Globus pallidus (tissue), 1 donor: ENCODE results near the gene PIK3R2.
"Not testable (repeated sequence)": the region's sequence is repeated elsewhere in the genome, so short reads cannot be mapped to it uniquely, and the experiment has no call there.

Source experiments
- DNase-seq: peaks from one replicate; pipeline ENCODE4 v3.0.0-alpha.2; 2015; ENCODE audit warnings: low spot score

PIK3R2 gene

GRCh38 chr19:18155095-18156087 is 2.4 kb downstream of the PIK3R2 start:
- DNase-seq = no peak

- DNase-seq = no peak
Observed at GRCh38 chr19:18156268-18156667, 3.3 kb downstream of the PIK3R2 start.

DNA sequence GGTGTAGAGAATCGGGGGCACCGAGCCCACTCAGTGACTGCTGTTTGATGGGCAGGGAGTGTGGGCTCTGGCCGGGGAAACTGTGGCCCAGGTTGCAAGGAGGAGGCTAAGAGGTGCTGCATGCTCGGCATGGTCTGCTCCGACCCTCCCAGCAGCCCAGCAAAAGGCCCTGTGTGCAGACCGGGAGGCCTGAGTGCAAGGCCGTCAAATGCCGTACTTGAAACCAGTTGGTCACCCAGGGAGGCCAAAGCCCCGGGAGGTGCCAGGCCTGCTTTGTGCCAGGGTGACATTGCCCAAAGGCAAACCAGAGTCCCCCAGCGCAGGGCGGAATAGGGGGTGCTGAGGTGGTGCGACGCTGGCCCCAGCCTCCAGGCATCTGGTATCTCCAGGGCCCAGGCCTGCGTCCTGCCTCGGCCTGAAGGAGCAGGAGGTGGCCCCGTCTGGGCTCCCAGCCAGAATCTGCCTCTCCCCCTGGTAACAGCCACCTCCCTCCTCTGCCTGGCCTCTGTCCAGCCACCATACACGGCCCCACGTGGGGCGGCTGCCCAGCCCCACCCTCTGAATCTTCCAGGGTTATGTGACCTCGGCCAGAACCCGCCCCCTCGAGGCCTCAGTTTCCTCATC is 4.0 kb downstream of the PIK3R2 start:
- DNase-seq = peak; percentile 77

DNA sequence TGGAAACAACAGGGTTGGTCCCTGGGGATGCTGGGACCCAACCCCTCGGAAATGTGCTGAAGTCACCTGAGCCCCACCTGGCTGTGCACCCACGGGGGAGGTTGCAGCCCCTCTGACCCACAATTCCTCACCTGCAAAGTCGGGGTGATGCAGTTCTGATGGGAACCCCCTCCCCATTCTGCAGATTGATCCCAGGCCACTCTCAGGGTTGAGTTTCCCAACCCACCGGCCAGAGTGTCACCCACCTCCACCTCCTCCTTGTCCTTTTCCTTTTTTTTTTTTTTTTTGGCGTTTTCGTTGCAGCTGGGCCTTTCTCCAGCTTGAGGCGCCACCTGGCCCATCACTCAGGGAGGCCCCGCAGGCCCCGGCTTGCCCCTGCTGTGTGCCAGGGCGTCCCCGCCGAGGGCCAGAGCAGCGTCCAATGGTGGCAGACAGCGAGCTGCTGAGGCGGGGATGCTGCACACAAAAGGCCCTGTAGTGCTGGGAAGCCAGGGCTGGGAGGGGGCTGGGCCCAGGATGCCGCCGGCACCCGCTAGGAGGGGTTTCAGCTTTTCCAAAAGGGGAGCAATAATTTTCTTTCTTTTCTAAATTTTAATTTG is 4.6 kb downstream of the PIK3R2 start:
- DNase-seq = peak; percentile 88

DNA sequence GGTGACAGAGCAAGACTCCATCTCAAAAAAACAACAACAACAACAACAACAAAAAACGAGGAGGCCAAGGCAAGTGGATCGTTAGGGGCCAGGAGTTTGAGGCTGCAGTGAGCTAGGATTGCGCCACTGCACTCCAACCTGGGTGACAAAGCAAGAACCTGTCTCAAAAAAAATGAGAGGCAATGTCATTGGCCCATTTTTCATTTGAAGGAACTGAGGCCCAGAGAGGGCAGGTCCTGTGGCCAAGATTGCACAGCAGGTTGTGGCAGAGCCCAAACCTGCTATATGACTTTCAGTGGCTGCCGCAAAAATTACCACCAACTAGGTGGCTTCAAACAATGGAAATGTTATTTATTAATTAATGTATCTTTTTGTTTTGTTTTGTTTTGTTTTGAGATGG is 5.5 kb downstream of the PIK3R2 start:
- DNase-seq = no peak

DNA sequence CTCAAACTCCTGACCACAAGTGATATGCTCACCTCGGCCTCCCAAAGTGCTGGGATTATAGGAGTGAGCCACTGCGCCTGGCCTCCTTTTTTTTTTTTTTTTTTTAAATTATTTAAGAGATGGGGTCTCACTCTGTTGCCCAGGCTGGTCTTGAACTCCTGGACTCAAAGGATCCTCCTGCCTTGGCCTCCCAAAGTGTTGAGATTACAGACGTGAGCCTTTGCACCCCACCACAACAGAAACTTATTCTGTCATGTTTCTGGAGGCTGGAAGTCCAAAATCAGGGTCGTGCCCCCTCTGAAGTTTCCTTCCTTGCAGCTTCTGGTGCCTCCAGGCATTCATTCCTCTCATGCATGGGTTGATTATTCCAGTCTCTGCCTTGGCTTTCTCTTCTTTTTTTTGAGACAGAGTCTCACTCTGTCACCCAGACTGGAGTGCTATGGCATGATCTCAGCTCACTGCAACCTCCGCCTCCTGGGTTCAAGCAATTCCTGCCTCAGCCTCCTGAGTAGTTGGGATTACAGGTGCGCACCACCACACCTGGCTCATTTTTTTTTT is 6.2 kb downstream of the PIK3R2 start:
- not testable (repeated sequence) for DNase-seq

DNA sequence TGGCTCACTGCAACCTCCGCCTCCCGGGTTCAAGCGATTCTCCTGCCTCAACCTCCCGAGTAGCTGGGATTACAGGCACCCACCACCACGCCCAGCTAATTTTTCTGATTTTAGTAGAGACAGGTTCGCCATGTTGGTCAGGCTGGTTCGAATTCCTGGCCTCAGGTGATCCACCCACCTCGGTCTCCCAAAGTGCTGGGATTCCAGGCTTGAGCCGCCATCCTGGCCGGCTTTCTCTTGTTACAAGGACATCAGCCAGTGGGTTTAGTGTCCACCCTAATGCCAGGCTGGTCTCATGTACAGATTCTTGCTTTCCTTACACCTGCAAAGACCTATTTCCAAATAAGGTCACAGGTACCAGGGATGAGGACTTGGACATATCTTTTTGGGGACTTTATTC is 6.8 kb downstream of the PIK3R2 start:
- no peak for DNase-seq

- no peak for DNase-seq
Observed at GRCh38 chr19:18160493-18160970, 7.6 kb downstream of the PIK3R2 start.

GRCh38 chr19:18160971-18161635 is 8.1 kb downstream of the PIK3R2 start:
- peak; percentile 71 for DNase-seq

- no peak for DNase-seq
Observed at GRCh38 chr19:18161636-18162002, 8.7 kb downstream of the PIK3R2 start.

- DNase-seq = no peak
Observed at GRCh38 chr19:18164072-18164471, 11.1 kb downstream of the PIK3R2 start.

DNA sequence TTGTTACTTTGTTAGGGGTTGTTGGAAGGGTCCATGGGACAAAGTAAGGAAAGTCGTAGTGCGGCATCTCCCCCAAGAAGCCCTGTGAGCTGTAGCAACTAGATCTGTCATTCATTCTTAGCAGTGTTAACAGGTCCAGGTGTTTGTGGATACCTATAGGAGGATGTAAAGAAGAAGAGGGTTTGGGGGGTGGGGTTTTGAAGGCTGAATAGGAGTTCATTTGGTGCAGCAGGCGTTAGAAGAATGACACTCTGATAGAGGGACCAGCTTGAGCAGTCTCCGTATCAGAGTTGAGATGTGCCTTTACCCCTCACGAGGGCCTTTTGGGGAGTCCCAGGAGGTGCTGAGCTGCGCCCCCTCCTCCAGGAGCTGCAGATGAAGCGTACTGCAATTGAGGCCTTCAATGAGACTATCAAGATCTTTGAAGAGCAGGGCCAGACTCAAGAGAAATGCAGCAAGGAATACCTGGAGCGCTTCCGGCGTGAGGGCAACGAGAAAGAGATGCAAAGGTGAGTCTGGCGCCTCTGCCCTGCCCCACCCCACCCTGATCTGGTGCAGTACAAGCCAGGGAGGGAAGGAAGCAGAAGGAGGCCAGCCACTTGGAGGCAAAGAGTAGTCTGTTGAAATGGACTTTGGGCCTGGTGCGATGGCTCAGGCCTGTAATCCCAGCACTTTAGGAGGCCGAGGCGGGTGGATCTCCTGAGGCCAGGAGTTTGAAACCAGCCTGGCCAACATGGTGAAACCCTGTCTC is 13.0 kb downstream of the PIK3R2 start:
- DNase-seq = no peak

DNA sequence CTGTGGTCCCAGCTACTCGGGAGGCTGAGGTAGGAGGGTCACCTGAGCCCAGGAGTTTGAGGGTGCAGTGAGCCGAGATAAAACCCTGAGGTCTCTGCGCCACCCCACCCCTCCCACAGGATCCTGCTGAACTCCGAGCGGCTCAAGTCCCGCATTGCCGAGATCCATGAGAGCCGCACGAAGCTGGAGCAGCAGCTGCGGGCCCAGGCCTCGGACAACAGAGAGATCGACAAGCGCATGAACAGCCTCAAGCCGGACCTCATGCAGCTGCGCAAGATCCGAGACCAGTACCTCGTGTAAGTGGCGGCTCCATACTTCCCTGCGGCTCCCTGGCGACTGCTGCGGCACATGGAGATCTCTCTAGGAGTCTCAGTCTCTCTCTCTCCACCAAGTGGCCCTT is 14.0 kb downstream of the PIK3R2 start:
- no peak for DNase-seq

DNA sequence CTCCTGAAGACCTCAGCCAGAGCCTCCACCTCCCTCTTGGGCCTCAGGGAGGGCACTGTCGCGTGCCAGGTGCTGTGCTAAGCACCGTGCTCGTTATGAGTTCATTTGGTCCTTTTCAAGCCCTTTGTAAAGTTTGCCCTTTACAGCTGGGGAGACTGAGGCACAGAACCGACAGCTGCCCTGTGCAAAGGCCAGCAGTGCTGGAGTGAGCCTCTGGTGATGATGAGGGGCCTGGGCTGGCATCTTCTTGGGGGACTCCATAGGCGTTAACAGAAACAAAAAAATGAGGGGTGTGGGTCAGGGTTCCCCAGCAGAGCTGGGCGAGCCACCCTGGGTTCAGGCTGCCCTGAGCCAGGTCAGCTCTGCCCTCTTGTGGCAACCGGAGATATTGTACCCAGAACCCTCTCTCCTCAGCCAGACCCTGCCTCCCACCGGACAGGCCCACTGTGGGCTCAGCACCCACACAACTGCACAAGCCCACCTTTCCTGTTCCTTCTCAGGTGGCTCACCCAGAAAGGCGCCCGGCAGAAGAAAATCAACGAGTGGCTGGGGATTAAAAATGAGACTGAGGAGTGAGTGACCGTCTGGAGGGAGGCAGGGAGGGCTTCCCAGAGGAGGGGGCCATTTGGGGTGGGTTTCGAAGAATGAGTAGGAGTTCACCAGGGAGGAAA is 15.1 kb downstream of the PIK3R2 start:
- no peak for DNase-seq

GRCh38 chr19:18168673-18169381 is 15.9 kb downstream of the PIK3R2 start:
- no peak for DNase-seq

DNA sequence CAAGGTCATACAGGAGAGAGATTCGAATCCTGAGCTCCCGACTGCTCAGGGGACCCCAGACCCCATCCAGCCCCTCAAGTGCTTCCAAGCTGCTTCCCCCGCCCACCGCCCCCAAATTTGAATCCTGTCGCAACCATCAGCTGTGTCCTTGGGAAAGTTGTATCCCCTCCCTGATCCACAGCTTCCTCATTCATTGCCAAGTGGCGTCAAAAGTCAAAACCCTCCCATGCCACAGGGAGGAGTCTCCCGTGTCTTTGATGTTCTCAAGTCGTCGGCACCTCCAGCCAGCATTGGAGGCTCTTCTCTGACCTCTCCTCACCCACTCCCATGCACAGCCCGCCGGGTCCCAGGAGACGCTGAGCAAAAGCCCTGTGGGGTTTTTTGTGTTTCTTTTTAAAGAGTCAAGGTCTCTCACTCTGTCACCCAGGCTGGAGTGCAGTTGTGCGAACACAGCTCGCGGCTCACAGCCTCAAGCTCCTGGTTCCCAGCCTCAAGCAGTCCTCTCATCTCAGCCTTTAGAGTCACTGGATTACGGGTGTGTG is 17.8 kb downstream of the PIK3R2 start:
- no peak for DNase-seq

DNA sequence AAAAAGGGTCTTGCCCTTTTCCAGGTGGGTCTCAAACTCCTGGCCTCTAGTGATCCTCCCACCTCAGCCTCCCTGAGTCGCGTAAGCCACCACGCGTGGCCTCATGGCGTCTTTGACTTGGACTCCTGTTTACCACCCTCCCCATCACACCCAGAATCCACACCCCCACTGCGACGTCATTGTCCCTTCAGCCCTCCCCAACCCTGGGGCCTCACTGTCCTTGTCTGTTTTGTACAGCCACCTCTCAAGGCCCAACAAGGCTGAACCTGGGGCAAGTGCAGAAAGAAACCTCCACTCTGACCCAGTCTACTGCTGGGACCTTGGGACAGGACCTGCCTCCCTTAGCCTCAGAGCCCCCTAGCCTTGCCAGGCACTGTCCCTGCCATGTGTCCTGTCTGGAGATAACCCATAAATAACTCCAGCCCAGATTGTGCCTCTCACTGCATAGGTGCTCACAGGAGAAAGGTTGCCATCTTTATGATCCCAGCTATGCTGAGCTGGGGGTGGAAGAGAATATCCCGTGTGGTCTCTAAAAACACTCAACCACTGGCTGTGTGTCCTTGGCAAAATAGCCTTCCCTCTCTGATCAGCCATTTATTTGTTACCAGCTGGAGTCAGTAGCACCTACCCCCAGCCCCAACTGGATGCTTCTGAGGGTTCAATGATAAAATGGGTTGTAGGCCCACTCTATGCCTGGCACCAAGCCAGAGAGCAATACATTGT is 18.8 kb downstream of the PIK3R2 start:
- no peak for DNase-seq

DNA sequence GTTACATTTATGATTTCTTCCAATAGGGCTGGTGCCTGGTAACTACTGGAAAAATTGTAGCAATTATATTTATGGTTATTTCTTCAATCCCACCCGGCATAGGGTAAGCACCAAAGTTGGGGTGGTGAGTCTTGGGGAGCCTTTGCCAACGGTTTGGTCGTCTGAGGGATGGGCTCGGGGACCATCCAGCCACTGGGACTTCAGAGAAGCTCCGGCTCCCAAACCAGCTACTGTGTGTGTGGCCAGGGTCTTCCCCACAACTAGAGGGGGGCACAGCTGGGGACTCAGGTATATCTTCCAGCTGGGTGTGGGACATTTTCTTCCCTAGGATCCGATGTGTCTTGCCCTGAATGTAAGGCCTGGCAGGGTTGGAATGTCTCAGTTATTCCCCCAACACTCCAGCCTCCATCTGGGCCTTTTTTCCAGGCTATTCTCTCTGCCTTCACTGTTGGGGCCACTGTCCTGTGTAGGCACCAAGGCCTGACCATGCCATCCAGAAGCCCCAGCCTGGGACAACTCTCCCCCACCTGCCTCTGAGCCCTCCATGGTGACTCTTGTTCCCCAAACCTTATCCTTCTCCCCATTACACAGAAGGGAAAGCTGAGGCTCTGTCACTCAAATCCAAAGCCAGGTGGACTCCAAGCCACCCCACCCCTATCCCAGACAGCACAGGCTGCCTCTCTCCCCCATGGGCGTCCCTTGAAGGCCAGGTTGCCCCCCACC is 19.5 kb downstream of the PIK3R2 start:
- no peak for DNase-seq
